ENCODE results near the gene GAGE1.
"Not testable (repeated sequence)": the region's sequence is repeated elsewhere in the genome, so short reads cannot be mapped to it uniquely, and the experiment has no call there.

The GAGE1 gene

DNA sequence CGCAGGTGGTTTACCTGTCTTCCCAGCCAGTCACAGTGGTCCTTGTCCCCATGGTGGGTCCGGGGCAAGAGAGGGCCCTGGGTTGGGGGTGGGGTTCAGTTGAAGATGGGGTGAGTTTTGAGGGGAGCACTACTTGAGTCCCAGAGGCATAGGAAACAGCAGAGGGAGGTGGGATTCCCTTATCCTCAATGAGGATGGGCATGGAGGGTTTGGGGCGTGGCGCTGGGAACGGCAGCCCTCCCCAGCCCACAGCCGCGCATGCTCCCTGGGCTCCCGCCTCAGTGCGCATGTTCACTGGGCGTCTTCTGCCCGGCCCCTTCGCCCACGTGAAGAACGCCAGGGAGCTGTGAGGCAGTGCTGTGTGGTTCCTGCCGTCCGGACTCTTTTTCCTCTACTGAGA, at the start of gene GAGE1:
Gene GAGE1, plus strand, starts transcription at position 301 of the 400 bp plus-strand sequence. CDS start 1,155 bp downstream, outside the sequence.
- not testable (repeated sequence) for DNase-seq (ENCODE audit: low read depth, low spot score)

DNA sequence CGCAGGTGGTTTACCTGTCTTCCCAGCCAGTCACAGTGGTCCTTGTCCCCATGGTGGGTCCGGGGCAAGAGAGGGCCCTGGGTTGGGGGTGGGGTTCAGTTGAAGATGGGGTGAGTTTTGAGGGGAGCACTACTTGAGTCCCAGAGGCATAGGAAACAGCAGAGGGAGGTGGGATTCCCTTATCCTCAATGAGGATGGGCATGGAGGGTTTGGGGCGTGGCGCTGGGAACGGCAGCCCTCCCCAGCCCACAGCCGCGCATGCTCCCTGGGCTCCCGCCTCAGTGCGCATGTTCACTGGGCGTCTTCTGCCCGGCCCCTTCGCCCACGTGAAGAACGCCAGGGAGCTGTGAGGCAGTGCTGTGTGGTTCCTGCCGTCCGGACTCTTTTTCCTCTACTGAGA, 47.8 kb upstream of the GAGE1 start, which contains the start of gene GAGE12E:
Gene GAGE12E, plus strand, starts transcription at position 301 of the 400 bp plus-strand sequence. CDS start 1,155 bp downstream, outside the sequence.
- not testable (repeated sequence) for DNase-seq (ENCODE audit: low read depth, low spot score)

GRCh38 chrX:49560542-49560941, 38.3 kb upstream of the GAGE1 start, which contains the start of gene GAGE12F:
TSS of gene GAGE12F (plus strand) at chrX:49560842. CDS start at chrX:49561997, 1,155 bp downstream.
- not testable (repeated sequence) for DNase-seq (ENCODE audit: low read depth, low spot score)

DNA sequence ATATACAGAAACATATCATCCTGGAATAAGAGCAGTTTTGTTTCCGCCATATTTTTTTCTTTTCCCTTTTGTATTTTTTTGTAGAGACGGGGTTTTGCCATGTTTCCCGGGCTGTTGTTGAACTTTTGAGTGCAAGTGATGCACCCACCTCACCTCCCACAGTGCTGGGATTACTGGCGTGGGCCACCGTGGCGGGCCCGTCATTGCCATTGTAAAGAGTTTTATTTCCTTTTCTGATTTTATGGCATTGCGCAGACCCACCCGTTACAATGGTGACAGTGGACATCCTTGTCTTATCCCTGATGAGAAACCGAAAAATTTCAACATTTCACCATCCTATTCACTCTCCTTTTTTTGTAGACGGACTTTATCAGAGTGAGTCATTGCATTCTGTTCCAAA, 30.1 kb upstream of the GAGE1 start:
- not testable (repeated sequence) for DNase-seq (ENCODE audit: low read depth, low spot score)

DNA sequence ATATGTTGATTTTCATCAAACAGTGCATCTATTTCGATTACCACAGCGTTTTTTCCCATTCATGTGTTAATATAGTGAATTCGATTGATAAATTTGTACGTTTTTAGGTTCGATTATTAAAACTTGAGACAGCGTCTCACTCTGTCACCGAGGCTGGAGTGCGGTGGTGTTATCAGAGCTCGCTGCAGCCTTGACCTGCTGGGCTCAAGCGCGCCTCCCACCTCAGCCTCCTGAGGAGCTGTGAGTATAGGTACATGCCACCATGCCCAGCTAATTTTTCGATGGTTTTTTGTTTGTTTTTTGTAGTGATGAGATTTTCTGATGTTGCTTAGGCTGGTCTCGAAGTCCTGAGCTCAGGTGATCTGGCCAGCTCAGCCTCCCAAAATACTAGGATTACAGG, 29.7 kb upstream of the GAGE1 start:
- DNase-seq (ENCODE audit: low read depth, low spot score), result not testable (repeated sequence)

- DNase-seq (ENCODE audit: low read depth, low spot score), result not testable (repeated sequence)
Observed at GRCh38 chrX:49570100-49570499, 28.7 kb upstream of the GAGE1 start, which contains the start of gene GAGE12G. TSS of gene GAGE12G (plus strand) at chrX:49570400. CDS start at chrX:49571555, 1,155 bp downstream.

DNA sequence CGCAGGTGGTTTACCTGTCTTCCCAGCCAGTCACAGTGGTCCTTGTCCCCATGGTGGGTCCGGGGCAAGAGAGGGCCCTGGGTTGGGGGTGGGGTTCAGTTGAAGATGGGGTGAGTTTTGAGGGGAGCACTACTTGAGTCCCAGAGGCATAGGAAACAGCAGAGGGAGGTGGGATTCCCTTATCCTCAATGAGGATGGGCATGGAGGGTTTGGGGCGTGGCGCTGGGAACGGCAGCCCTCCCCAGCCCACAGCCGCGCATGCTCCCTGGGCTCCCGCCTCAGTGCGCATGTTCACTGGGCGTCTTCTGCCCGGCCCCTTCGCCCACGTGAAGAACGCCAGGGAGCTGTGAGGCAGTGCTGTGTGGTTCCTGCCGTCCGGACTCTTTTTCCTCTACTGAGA, 19.2 kb upstream of the GAGE1 start, which contains the start of gene GAGE12H:
Gene GAGE12H, plus strand, starts transcription at position 301 of the 400 bp plus-strand sequence. CDS start 1,155 bp downstream, outside the sequence.
- DNase-seq (ENCODE audit: low read depth, low spot score), result not testable (repeated sequence)

DNA sequence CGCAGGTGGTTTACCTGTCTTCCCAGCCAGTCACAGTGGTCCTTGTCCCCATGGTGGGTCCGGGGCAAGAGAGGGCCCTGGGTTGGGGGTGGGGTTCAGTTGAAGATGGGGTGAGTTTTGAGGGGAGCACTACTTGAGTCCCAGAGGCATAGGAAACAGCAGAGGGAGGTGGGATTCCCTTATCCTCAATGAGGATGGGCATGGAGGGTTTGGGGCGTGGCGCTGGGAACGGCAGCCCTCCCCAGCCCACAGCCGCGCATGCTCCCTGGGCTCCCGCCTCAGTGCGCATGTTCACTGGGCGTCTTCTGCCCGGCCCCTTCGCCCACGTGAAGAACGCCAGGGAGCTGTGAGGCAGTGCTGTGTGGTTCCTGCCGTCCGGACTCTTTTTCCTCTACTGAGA, 9.6 kb upstream of the GAGE1 start, which contains the start of gene GAGE2A:
Gene GAGE2A, plus strand, starts transcription at position 301 of the 400 bp plus-strand sequence. CDS start 1,155 bp downstream, outside the sequence.
- DNase-seq (ENCODE audit: low read depth, low spot score), result not testable (repeated sequence)

- not testable (repeated sequence) for DNase-seq (ENCODE audit: low read depth, low spot score)
Observed at GRCh38 chrX:49589769-49590478, 8.9 kb upstream of the GAGE1 start.

- DNase-seq (ENCODE audit: low read depth, low spot score), result not testable (repeated sequence)
Observed at GRCh38 chrX:49590488-49590887, 8.3 kb upstream of the GAGE1 start.

DNA sequence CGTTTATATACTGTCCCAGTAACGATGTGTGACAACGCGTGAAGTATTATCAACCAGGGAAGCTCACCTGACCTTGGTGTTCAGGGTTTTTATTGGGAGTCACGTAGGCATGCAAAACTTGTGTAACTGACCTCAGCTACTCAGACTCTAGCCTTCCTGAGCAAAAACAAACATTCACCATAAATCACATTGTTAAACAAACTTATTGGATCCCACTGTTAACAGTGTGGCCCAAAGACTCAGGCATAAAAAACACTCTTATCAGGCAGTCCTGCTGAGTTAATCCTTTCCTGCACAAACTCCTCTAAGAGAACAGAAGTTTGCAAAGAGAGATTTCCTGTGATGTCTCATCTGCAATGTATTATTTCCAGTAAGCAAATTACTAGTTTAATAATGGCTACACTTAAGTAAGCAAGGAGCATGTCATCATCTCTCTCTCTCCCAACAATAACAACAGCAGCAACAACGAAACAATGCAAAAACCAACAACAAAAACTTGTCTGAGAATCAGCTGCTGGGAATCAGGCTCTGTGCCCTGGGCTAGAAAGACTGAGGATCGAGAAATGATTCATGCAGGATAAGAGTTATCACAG, 12.0 kb downstream of the GAGE1 start:
- DNase-seq (ENCODE audit: low read depth, low spot score), result no peak

GRCh38 chrX:49618574-49618973, 19.8 kb downstream of the GAGE1 start:
- DNase-seq (ENCODE audit: low read depth, low spot score), result no peak

GRCh38 chrX:49627086-49627777, 28.4 kb downstream of the GAGE1 start:
- no peak for DNase-seq (ENCODE audit: low read depth, low spot score)

DNA sequence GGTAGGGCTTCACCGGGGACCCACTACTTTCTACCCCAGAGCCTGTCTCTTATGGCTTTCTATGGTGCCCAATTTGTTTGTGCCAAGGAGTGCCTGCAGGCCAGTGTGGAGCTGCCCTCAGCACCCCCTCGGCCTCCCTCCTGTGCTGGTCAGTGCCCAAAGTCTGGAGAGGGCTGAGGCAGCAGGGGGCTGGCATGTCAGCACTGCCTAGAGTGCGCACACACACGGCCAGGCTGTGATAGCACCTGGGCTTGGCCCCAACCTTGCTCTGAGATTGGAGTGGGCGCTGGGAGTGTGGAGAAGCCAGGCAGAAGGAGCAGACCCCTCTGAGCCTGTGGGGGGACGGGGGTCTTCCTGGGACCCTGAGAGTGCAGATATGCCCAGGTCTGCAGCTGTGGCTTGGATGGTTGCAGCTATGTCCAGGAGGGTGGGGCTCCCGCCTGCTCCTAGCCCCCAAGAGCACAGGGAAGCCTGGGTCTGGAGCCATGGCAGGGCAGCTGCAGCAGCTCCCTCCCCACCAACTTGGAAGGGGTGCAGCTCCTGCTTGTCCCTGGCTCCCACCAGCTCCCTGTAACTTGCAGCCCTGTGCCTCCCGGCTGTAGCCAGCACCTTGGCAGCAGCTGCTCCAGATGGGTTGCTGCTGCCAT, 46.3 kb downstream of the GAGE1 start:
- DNase-seq (ENCODE audit: low read depth, low spot score), result no peak

GRCh38 chrX:49656533-49656932, 57.7 kb downstream of the GAGE1 start:
- no peak for DNase-seq (ENCODE audit: low read depth, low spot score)

Measured in activated naive CD8-positive, alpha-beta T cell treated with anti-CD3 and anti-CD28 coated beads, Interleukin-2, amount 50 U/mL, for 16 hours (primary cell).